Measurements from ENCODE around the gene PAPOLA. TPM values are rescaled to one million over a fixed set of nuclear protein-coding genes. Genes with fewer than 3 reads are reported as not detected.

Gene PAPOLA
- total RNA-seq, 4 donors from 2014 or later = 106 to 357 (median 257) TPM

- no peaks in the 10 kb centered on the region for H3K9me3 ChIP-seq
- DNase-seq = no peak
- no peak overlapping the region for H3K27ac ChIP-seq
- no peak overlapping the region for H3K4me3 ChIP-seq
- intact Hi-C loops (cut with DNase I; ENCODE audit: low total_unique reads) = no loop called here
- TF ChIP-seq POLR2A (IDR thresholded peaks at IDR 0.05) = no peak
- no peak for TF ChIP-seq CTCF (IDR thresholded peaks at IDR 0.05)
- H3K36me3 ChIP-seq = no peaks in the 10 kb centered on the region
- no peaks in the 10 kb centered on the region for H3K27me3 ChIP-seq
- peaks cover 0 to 2% of the 10 kb centered on the region in 2 donors for H3K4me1 ChIP-seq
These were observed 17.8 kb downstream of the PAPOLA start for GRCh38 chr14:96519970-96520369.

GRCh38 chr14:96525452-96525851, 23.3 kb downstream of the PAPOLA start:
- Histone ChIP-seq H3K4me1 (peaks cover 0 to 2% of the 10 kb centered on the region in 2 donors), H3K4me3 (no peak overlapping the region), H3K27me3 (no peaks in the 10 kb centered on the region), H3K9me3 (no peaks in the 10 kb centered on the region), H3K36me3 (no peaks in the 10 kb centered on the region), H3K27ac (no peak overlapping the region)
- TF ChIP-seq CTCF (IDR thresholded peaks at IDR 0.05) (no peak), POLR2A (IDR thresholded peaks at IDR 0.05) (no peak)
- DNase-seq = no peak
- intact Hi-C loops (cut with DNase I; ENCODE audit: low total_unique reads) = no loop called here

DNA sequence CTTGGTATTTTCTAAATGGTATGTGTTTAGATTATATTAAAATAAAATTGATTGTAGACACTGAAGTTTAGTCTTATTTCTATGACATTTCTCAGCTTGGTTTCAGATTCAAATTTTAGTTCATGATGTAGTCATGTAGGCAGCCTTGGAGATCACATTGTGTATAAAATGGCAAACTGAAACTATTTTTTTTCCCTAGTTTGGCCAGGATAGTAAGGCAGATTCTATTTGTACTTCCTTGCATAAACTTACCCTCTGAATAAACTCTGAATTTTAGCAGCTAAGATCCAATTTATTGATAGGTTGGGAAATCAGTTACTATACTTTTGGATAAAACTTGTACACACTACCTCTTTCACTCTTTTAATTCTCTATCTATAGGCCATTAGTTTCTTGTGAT, 30.4 kb downstream of the PAPOLA start:
- no peak overlapping the region for H3K4me3 ChIP-seq
- no peaks in the 10 kb centered on the region for H3K9me3 ChIP-seq

GRCh38 chr14:96536807-96537206, 34.6 kb downstream of the PAPOLA start:
- Histone ChIP-seq H3K36me3 (no peaks in the 10 kb centered on the region), H3K27me3 (no peaks in the 10 kb centered on the region), H3K9me3 (no peaks in the 10 kb centered on the region), H3K27ac (no peak overlapping the region), H3K4me1 (no peaks in the 10 kb centered on the region), H3K4me3 (no peak overlapping the region)
- no peak for TF ChIP-seq CTCF (IDR thresholded peaks at IDR 0.05)
- no peak for TF ChIP-seq POLR2A (IDR thresholded peaks at IDR 0.05)
- intact Hi-C loops (cut with DNase I; ENCODE audit: low total_unique reads) = no loop called here
- no peak for DNase-seq

More for the DNA sequence above, 30.4 kb downstream of the PAPOLA start:
- Histone ChIP-seq H3K36me3 (no peaks in the 10 kb centered on the region), H3K27ac (no peak overlapping the region), H3K4me1 (no peaks in the 10 kb centered on the region), H3K27me3 (no peaks in the 10 kb centered on the region)
- intact Hi-C loops (cut with DNase I; ENCODE audit: low total_unique reads) = no loop called here
- DNase-seq = no peak
- TF ChIP-seq POLR2A (IDR thresholded peaks at IDR 0.05) (no peak), CTCF (IDR thresholded peaks at IDR 0.05) (no peak)

DNA sequence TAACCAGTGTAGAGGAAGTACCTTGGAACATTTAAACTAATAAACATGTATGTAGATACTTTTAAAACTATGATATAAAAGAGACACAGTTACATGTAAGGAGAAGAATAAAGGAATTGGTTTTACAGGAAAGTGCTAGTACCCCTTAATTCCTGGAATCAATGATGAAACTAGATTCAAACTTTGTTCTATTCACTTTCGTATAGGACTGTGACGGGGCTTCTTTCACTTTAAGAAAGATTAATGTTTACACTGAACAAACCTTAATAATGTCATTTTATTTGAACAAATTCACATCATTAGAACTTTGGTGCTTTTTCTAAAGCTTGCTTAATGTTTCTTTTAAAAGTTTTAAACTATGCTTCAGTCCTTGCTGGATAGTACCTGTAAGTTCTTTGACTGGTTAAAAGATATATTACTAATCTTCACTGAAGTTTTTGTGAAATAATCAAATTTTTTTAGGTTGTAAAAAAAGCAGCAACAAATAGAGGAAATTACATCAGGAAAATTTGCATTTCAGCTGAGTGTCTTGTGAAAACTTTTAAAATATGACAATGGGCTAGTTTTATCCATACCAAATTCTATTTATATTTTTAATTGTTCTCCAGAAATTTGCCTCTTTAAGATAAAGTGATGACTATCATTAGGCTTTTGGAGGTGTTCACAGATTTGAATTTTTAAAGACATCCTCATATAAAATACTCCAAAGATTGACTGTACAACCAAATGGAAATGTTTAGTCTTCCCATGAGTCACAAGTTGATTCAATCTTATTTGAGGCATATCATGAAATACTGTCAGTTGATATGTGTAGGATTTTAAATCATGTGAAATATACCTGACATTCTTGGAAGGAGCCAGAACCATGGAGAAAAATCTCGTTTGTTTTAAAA, 36.2 kb downstream of the PAPOLA start:
- H3K4me1 ChIP-seq = no peaks in the 10 kb centered on the region
- TF ChIP-seq CTCF (IDR thresholded peaks at IDR 0.05) (no peak), POLR2A (IDR thresholded peaks at IDR 0.05) (no peak)
- H3K27ac ChIP-seq = no peak overlapping the region
- no peaks in the 10 kb centered on the region for H3K9me3 ChIP-seq
- no peak overlapping the region for H3K4me3 ChIP-seq
- no peaks in the 10 kb centered on the region for H3K27me3 ChIP-seq
- intact Hi-C loops (cut with DNase I; ENCODE audit: low total_unique reads) = no loop called here
- no peaks in the 10 kb centered on the region for H3K36me3 ChIP-seq
- no peak for DNase-seq
